ENCODE results near the gene TMEM44.
"Not testable (repeated sequence)": the region's sequence is repeated elsewhere in the genome, so short reads cannot be mapped to it uniquely, and the experiment has no call there.

The TMEM44 gene

DNA sequence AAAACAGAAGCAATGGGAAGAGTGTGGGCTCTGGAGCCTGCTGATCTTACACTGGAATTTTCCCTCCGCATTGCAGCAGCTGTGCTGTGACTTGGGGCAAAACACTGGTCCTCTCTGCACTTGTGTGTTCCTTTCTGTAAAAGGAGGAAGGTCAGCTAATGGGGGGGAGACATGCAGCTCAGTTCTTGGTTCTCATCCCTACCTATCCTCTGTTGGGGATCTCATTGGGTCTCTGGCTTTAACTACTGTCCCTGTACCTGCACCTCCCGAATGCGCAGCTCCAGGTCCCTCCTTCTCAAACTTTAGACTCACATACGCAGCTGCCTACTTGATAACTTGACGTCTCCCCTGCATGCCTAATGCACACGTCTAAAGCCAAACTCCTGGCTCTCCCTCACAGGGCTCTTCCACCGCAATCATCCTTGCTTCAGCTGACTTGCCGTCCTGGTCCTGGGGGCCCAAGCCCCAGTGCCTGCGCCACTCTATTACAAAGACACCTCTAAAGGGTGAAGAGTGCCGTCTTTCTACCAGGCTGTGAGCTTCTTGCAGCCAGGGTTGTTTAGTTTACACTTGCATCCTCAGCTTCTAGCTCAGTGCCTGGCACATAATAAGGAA is 5.9 kb upstream of the TMEM44 start:
- DNase-seq: no peak

DNA sequence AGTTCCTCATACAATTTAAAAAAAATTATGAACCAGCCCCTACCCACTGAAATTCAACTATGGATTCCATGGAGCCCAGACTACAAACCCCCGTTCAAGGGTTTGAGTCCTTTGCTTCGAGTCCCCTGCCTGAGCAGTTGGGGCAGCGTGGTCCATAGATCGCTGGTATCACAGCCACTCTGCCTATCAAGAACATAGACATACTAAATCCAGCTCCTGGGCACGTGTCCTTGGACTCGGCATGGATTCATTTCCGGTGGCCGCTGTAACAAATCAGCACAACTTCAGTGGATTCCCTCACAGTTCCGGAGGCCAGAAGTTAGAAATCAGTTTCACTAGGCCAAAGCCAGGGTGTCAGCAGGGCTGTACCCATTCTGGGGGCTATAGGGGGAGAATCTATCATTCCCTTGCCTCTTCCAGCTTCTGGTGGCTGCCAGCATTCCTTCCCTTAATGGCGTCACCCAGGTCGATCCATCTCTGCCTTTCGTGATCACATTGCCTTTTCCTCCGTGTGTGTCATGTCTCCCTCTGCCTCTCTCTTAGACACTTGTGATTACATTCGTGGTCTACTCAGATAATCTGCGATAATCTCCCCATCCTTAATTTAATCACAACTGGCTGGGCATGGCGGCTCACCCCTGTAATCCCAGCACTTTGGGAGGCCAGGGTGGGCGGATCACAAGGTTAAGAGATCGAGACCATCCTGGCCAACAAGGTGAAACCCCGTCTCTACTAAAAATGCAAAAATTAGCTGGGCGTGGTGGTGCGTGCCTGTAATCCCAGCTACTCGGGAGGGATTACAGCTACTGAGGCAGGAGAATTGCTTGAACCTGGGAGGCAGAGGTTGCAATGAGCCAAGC is 4.6 kb upstream of the TMEM44 start:
- no peak for DNase-seq

DNA sequence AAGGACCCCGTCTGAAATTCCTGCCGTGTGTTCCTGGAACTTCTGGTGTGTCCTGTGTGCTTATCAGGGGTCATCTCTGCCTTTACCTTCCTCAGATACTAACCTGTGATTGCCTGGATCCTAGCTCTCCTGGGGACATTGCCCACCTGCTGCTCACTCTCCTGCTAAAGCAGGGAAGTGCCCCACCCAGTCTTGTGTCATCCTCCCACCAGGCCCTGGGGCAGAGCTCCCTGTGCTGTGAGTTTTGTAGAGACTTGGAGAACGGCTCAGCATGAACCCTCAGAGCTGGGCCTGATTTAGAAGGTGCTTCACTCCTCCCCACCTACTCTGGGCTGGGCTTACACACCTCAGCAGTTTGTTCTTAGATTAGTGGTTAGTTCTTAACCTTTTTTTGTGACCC is 3.8 kb upstream of the TMEM44 start:
- no peak for DNase-seq

DNA sequence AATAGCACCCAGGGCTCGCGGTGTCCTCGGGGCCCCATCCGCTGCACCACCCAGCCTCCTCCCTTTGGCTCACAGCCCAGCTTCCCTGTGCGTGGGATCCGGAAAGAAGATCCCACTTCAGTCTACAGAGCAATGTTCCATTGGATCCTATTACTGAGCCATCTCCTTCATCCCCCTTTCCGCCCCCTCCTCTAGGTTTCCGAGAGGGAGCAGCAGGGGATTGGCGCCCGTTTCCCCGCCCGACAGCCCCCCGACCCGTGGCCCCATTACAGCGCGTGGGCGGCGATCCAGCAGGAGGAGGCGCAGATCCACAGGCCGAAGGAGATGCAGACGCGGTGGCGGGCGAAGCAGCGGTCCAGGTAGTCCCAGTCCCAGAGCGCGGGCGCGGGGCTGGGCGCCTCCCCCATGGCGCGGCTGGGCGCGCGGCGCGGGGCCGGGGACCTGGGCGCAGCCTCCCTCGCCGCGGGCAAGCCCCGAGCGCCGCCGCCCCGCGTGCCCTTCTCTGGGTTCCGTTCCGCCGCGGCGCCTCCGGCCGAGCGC is 340 bp downstream of the TMEM44 start:
- DNase-seq: peak; percentile 70

DNA sequence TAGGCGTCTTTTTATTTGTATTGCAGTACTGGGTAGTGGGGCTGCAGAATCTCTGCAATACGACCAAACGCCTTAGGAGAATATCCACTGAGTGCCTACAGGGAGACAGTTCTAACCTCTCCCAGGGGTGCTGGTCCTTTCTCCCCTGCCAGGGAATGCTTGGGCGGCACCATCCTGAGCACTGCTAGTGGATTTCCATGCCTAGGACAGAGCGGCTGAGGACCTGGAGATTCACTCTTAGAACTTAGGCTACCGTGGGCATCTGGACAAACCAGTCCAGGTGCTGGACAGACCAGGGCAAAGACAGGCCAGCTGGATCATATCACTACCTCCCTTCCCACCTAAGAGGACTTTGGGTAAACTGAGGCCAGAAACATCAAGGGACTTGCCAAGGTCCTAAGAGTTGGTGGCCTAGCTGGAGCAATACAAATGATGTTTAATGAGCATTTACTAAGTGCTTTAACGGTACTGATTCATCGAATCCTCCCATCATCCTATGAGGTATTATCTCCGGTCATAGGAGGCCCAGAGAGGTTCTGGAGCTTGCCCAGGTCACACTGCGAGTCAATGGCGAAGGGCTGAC is 902 bp downstream of the TMEM44 start:
- no peak for DNase-seq

DNA sequence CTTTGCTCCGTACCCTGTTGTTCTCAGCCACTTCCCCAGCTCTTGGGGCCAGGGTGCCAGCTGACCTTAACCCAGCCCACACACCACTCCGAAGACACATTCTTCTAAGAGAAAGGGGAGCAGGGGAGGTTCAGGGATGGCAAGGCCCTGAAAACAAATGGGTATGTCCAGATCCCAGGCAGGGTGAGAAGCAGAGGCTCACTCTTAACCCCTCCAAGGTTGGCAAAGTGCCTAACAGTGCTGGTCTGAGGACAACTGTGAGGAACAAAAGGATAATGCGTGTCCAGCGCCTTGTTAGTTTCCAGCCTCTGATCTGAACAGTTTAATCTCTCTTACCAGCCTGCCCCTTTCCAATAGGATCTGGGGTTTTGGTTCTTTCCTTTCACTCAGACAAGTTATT is 1.5 kb downstream of the TMEM44 start:
- no peak for DNase-seq

DNA sequence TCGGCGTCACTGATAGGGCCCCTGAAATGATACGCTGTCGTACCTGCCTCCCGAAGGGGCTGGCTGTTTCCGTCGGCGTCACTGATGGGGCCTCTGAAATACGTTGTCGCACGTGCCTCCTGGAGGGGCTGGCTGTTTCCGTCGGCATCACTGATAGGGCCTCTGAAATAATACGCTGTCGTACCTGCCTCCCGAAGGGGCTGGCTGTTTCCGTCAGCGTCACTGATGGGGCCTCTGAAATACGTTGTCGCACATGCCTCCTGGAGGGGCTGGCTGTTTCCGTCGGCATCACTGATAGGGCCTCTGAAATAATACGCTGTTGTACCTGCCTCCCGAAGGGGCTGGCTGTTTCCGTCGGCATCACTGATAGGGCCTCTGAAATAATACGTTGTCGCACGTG is 2.5 kb downstream of the TMEM44 start:
- not testable (repeated sequence) for DNase-seq

DNA sequence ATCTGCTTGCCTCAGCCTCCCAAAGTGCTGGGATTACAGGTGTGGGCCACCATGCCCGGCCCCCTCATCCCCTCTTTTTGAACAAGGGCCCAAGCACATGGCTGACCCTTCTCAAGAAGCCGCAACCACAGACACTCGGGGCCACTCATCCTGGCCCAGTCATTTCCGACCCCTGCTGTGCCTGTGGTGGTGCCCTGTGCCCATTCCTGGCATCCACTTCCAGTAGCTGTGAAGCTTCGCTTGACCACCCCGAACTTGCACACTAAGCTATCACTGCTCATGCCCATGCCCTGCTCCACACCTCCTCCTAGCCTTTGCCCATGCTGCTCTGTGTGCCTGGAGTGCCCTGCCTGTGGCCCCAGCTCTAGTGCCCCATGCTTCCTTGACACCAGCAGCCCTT is 8.3 kb downstream of the TMEM44 start:
- DNase-seq: no peak

DNA sequence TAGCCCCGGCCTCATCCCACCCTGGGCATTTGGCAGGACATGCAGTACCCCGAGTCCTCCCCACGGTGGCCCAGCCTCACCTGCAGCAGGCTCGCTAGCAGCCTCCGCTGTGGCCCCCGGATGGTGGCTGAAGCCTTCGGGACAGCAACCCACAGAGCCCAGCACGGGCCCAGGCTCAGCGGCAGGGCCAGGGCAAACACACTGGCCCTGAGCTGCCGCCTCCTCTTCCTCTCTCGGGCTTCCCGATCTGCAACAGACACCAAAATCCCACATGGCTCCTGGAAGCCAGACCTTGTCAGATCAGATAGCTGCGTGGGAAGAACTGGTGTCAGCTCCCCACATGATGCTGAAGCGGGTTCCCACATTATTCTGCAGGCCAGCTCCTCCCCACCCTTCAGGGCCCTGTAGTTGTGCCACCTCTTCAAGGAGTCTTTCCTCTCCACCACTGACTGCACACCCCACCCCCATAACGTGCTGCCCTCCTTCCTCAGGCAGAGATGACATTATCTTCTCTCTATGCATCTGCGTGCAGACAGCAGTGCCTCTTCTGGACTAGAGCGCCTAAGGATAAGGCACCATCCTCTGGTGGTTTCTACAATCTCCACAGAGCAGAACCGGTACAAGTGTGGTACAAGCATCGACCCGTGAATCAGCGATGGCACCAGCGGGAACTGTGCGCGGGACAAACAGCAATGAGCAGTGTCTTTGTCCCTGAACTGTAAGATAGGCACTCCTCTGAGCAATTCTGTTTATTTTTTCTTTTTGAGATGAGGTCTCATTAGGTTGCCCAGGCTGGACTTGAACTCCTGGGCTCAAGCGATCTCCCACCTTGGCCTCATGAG is 9.5 kb downstream of the TMEM44 start:
- DNase-seq: peak; percentile 18

DNA sequence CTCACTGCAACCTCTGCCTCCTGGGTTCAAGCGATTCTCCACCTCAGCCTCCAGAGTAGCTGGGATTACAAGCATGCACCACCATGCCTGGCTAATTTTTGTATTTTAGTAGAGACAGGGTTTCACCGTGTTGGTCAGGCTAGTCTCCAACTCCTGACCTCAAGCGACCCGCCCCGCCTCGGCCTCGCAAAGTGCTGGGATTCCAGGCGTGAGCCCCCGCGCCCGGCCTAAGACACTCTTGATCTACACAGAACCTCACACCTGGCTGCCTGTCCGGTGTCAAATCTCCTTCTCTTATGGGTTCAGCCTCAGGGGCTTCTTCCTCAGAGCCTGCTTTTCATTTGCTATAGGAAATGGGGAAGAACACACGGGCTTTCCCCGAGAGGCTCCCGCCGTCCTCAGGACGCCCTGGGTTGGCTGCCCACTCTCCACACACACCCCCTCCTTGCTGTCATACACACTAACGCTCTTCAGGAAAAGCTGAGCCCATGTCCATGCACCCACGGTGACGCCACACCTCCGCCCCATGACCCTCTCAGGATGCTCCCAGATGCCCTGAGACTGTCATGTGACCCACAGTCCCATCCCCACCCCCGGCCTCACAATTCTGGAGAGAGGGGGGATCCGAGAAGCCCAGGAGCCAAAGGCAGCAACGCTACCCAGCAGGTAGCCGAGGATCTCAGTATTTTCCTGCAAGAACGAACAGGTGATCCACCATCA is 10.4 kb downstream of the TMEM44 start:
- no peak for DNase-seq

DNA sequence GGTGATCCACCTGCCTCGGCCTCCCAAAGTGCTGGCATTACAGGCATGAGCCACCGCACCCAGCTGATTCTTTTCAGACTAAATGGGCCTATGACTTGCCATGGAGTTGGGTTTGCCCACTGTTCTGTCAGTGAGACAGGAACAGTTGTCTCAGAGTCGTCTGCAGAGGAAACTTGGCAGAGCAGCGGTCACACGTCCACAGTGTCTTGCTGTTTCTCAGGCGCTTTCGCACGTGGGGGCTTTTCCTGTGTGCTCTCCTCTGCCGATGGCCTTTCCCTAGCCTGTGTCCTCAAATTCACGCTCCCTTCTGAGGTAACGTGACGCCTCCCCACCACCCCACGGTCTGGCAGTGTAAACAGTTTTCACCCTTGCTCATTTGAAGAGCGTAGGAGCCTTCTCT is 11.3 kb downstream of the TMEM44 start:
- no peak for DNase-seq

DNA sequence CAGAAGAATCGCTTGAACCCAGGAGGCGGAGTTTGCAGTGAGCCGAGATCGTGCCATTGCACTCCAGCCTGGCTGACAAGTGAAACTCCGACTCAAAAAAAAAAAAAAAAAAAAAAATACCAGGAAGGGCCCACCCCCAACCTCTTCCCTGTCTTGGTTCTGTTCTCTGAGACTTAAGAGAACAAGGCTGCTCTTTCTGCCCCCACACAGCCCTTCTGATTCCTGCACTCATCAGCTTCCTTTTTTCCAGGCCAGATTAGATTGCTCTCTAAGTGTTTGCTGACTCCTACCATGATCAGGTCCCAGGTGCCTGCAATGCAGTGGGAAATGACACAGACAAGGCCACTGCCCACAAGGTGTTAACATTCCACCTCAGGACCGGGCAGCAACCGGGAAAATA is 13.0 kb downstream of the TMEM44 start:
- DNase-seq: no peak

DNA sequence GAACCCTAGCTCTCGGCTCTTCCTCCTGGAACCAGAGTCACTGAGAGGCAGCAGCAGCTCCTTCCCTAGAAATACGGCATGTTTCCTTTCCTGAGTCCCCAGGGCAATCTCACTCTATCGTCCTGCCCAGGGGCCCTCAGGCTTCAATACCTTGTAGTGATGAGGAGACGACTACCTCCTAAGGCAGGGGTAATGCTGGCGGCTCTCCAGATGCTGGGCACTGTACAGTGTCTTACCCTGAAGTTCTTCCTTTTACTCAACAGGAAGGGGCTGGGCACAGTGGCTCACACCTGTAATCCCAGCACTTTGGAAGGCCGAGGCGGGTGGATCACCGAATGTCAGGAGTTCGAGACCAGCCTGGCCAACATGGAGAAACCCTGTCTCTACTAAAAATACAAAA is 13.5 kb downstream of the TMEM44 start:
- DNase-seq: no peak

DNA sequence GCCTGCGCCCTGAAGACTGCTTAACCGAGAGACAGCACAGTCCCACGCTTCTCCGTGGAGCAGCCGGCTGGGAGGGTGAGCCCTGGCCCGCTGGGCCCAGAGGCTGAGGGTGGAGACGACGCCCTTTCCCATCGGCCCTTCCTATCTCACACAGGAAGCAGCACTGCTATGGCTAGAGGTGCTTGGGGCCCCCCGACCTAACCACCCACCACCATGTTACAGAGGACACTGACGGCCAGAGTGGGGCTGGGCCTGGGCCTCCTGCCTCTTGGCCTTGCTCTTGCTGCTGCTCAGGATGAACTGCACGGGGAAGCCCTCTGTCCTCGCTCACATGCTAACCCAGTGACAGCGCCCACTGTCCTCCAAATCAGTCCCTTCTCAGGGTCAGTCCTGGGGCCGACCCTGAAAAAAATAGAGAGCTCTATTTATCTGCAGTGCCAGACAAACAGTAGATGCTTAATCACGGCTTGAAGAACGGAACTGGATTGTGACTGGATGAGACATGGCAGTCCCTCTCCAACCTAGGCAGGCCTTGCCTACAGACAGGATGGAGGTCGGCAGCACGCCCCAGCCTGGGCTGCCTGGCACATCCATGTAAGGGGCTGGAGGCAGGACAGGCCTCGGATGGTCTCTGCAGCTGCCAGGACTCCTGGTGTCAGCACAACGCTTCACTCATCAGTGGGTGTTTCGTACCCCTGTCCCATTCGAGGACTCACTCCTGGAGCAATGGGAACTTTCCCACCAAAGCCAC is 14.2 kb downstream of the TMEM44 start:
- no peak for DNase-seq

DNA sequence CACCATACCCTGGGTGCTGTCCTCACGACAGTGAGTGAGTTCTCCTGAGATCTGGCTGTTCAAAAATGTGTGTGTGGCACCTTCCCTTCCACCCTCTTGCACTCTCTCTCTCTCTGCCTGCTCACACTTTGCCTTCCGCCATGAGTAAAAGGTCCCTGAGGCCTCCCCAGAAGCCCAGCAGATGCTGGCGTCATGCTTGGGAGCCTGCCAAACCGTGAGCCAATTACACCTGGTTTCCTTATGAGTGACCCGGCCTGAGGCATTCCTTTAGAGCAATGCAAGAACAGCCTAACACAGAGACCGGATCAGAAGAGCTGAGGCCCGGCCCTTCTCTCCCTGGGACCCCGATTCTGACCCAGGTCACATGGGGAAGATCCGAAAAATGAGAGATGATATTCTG is 15.4 kb downstream of the TMEM44 start:
- no peak for DNase-seq

DNA sequence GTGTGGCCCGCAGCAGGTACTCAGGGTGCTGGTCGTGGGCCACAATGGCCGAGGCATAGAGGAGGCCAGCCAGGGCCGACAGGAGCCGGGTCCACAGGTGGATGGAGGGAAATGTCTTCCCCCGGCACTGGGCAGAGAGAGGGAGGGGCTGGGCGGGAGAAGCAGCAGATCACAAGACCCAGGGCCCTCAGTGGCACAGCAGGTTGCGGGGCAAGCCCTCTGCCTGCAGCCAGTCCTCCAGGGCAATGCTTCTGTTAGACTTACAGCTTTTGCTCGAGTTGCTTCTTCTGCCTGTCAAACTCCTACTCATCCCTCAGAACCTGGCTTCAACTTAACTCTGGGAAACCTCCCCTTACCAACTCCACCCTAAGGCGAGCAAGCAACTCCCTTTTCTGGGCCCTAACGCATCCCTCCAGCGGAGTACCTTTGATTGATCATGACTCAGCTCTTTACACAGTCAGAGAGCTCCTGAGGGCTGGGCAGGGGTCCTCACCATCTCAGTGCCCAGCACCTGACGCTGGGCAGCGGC is 16.0 kb downstream of the TMEM44 start:
- DNase-seq: no peak

DNA sequence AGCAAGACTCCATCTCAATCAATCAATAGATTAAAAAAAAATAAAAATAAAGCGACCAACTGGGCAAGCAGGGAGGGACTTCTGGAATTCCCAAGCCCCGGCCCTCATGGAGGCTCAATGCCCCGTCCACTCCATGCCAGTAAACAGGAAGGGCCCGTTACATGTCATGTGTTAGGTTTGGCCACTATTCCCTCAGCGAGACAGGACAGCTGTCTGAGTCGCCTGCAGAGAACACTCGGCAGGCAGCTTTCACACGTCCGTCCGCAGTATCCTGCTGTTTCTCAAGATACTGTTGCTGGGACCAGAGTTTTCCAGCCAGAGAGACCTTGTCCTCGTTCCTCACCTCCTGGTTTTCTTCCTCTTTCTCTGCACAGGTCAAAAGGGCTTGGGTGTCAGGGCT is 18.0 kb downstream of the TMEM44 start:
- DNase-seq: no peak

DNA sequence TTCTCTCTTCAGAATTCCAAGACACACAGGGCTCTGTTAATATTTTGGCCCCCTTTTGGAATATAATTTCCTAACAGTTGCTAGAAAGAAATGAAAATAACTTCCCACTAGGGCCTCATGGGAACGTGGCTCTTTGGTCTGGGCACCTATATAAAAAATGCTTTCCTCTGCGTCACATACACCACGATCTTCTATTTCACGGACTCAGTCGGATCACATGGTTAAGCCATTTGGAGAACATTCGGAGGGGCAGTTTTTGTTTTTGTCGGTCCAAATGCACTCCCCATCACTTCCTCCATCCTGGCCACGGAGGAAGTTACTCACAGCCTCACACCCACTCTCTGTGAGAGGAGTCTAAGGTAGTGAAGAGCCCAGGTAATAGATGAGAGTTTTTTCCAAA is 21.0 kb downstream of the TMEM44 start:
- no peak for DNase-seq

DNA sequence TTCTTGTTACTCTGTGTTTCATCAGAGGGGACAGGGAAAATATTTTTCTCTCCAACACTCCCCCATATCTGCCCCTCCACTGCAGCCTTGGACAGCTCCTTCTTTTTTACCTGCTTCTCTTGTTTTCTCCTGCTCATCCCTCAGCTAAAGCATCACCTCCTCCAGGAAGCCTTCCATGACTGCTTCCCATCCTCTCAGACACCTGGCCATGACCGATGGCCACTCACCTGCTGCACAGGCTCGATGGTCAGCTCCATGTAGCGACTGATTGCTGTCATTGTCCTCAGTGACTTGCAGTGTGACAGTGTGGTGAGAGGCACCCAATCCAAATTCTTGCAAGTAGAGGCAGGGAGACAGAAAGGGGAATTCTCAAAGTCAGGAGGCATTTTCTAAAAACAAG is 22.5 kb downstream of the TMEM44 start:
- DNase-seq: no peak

DNA sequence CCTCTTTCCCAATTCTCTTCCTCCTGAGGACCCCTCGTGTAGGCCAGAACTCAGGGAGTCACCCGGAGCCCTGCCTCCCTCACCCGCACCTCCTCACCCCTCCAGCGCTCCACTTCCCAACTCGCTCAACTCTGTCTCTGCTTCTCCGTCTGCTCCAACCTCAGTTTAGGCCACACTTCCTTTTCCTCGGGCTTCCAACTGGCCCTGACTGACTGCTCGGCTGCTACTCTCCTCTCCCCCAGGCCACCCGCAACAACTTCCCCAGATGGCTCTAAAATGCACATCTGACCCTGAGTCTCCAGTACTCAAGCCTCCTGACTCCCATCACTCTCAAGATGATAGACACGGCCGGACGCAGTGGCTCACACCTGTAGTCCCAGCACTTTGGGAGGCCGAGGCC is 23.6 kb downstream of the TMEM44 start:
- no peak for DNase-seq

DNA sequence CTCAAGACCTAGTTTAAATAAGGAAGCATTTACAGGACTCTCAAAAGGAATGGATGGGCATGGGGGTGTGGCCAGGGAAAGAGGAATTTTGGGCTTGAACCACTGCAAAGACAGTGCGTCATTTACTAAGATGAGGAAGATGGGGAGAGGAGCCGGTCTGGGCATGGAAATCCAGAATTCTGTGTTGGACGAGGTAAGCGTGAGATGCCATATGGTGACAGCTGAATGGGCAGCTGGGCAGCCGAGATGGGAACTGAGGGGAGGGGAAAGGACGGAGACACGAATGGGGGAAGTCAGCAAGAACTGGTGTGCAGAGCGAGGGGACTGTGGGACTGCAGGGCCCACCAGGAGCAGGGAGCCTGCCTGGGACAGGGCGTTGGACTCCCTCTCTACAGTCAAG is 24.2 kb downstream of the TMEM44 start:
- DNase-seq: no peak
